ENCODE results near the gene CNOT10. TPM values are rescaled to one million over a fixed set of nuclear protein-coding genes. Genes with fewer than 3 reads are reported as not detected.
"Not testable (repeated sequence)": the region's sequence is repeated elsewhere in the genome, so short reads cannot be mapped to it uniquely, and the experiment has no call there.

The CNOT10 gene
- total RNA-seq, 1 donor from 2014 or later = 51.5 TPM

DNA sequence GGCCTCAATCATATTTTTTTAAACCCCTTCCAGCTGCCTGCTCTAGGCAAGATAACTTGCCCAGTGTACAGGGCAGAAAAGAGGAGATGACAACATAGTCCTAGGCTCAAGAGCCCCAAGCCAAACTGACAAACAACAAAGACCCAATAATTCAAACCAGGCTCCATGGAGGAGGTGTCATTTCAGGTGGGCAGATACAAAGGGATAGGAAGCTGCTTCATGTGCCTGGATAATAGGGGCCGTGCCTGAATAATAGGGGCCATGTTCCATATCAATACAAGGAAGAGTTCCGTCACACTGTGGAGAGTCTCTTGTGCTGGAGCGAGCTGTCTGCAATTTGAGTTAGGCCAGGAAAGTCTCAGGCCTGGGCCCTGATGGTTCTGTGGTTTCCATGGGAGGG, 97.4 kb downstream of the CNOT10 start:
- peaks cover 3% of the 10 kb centered on the region for H3K4me1 Mint-ChIP-seq (ENCODE audit: low read depth)
- peaks cover 10% of the 10 kb centered on the region for H3K27me3 Mint-ChIP-seq (ENCODE audit: low read depth)
- H3K4me3 Mint-ChIP-seq (ENCODE audit: low read depth) = peak overlapping the region; percentile 33
- no peak for DNase-seq (ENCODE audit: low spot score)
- H3K36me3 Mint-ChIP-seq (ENCODE audit: low read depth) = no peaks in the 10 kb centered on the region
- H3K27ac Mint-ChIP-seq = no peak overlapping the region
- intact Hi-C loops (cut with micrococcal nuclease) = loop anchor here (5.0 kb wide), 1 partner anchor 50 kb away; no protein-coding TSS in a partner anchor
- no peaks in the 10 kb centered on the region for H3K9me3 Mint-ChIP-seq

DNA sequence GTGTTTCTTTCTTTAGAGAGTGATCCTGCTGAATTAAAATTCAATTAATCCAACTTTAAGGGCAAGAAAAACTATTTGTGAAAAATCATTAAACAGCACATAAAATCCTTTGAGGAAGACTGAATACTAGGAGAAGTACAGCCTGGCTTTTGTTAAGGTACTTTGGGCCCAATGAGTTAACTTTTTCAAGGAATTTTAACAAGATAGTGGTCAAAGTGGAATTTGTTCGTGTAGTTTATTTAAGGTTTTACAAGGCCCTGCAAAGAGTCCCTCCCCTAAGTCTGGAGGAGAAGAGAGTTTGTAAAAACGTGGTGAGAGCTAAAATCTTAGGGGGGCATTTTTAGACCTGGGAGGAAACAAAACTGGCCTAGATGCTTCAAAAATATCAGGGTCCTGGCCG, 106.8 kb downstream of the CNOT10 start:
- Mint-ChIP-seq H3K27me3 (ENCODE audit: low read depth) (peaks cover 13% of the 10 kb centered on the region), H3K27ac (no peak overlapping the region), H3K9me3 (no peaks in the 10 kb centered on the region), H3K36me3 (ENCODE audit: low read depth) (no peaks in the 10 kb centered on the region), H3K4me3 (ENCODE audit: low read depth) (no peak overlapping the region), H3K4me1 (ENCODE audit: low read depth) (no peaks in the 10 kb centered on the region)
- intact Hi-C loops (cut with micrococcal nuclease) = no loop called here
- DNase-seq (ENCODE audit: low spot score) = no peak

DNA sequence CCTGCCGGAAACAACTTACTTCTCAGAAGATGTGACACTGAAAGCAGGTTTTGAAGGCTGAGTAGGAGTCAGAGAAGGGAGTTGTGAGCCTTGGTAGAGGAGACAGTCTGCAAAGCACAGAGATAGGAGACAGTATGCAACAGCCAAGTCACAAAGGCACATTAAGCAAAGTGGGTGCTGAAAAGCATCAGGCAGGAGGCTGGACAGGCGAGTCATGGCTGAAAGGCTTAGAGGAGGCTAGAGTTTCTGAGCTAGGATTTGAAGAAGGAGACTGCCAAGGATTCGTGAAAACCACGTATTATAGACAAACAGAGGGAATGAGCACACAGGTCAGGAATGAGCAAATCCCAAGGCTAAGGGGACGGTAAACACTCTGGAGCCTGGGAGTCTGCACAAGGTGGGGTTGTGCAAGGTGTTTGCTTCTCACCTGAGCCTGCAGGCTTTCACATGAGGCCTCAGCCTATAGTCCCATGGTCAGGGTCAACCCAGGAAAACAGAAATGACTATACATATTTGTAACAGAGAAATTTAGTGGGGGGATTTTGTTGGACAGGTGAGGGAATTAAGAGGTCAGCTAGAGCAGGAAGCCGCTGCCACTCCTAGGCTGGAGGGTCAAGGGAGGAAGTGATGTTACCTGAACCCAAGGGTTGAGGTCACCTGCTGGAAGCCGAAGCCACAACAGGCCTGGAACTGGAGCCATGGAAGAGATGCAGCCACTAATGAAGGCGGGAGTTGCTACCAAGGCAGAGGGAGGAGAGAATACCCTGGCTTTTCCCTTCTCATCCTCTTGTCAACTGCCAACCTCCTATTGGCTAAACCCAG, 109.7 kb downstream of the CNOT10 start:
- intact Hi-C loops (cut with micrococcal nuclease) = no loop called here
- no peak overlapping the region for H3K27ac Mint-ChIP-seq
- no peaks in the 10 kb centered on the region for H3K36me3 Mint-ChIP-seq (ENCODE audit: low read depth)
- peaks cover 1% of the 10 kb centered on the region for H3K4me1 Mint-ChIP-seq (ENCODE audit: low read depth)
- H3K9me3 Mint-ChIP-seq = peaks cover under 1% of the 10 kb centered on the region
- DNase-seq (ENCODE audit: low spot score) = no peak
- H3K4me3 Mint-ChIP-seq (ENCODE audit: low read depth) = no peak overlapping the region
- H3K27me3 Mint-ChIP-seq (ENCODE audit: low read depth) = peaks cover 14% of the 10 kb centered on the region

DNA sequence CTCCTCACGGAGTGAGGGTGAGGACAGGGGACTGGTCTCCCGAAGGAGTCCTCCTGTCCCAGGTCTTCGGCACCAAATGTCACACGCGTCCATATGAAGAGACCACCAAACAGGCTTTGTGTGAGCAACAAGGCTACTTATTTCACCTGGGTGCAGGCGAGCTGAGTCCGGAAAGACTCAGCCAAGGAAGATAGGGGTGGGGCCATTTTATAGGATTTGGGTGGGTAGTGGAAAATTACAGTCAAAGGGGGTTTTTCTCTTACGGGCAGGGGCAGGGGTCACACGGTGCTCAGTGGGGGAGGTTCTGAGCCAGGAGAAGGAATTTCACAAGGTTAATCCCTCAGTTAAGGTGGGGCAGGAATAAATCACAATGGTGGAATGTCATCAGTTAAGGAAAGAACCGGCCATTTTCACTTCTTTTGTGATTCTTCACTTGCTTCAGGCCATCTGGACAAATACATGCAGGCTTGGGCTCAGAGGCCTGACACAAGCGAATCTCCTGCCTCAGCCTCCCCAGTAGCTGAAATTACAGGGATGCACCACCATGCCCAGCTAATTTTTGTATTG, 111.5 kb downstream of the CNOT10 start:
- H3K27me3 Mint-ChIP-seq (ENCODE audit: low read depth) = peaks cover 16% of the 10 kb centered on the region
- H3K4me3 Mint-ChIP-seq (ENCODE audit: low read depth); H3K9me3 Mint-ChIP-seq; H3K27ac Mint-ChIP-seq; intact Hi-C loops (cut with micrococcal nuclease); DNase-seq (ENCODE audit: low spot score); H3K4me1 Mint-ChIP-seq (ENCODE audit: low read depth); H3K36me3 Mint-ChIP-seq (ENCODE audit: low read depth): not testable (repeated sequence)

DNA sequence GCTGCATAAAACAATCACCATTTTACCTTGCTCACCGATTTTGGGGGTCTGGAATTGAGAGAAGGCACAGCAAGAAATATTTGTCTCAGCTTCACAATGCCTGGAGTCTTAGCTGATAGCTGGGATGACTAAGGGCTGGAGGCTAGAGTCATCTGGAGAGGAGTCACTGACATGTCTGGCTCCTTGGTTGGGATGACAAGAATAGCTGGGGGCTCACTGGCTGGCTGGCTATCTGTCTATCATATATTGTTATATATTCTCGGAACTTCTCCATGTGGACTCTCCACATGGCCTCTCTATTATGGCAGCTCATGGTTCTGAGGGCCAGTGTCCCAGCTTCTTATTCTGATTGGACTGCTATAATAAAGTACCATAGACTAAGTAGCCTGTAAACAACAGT, 112.8 kb downstream of the CNOT10 start:
- Mint-ChIP-seq H3K4me1 (ENCODE audit: low read depth) (peaks cover 8% of the 10 kb centered on the region), H3K4me3 (ENCODE audit: low read depth) (no peak overlapping the region)

DNA sequence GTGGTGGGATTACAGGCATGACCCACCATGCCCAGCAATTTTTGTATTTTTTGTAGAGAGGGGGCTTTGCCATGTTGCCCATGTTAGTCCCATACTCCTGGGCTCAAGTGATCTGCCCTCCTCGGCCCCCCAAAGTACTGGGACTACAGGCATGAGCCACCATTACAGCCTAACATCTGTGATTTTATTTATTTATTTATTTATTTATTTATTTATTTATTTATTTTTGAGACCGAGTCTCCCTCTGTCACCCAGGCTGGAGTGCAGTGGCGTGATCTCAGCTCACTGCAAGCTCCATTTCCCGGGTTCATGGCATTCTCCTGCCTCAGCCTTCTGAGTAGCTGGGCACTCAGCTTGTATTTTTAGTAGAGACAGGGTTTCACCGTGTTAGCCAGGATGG, 116.5 kb downstream of the CNOT10 start:
- not testable (repeated sequence) for H3K4me3 Mint-ChIP-seq (ENCODE audit: low read depth); DNase-seq (ENCODE audit: low spot score); H3K27ac Mint-ChIP-seq

More for the DNA sequence above, 112.8 kb downstream of the CNOT10 start:
- intact Hi-C loops (cut with micrococcal nuclease) = no loop called here
- H3K36me3 Mint-ChIP-seq (ENCODE audit: low read depth) = no peaks in the 10 kb centered on the region
- H3K27ac Mint-ChIP-seq = no peak overlapping the region
- DNase-seq (ENCODE audit: low spot score) = no peak
- H3K27me3 Mint-ChIP-seq (ENCODE audit: low read depth) = peaks cover 19% of the 10 kb centered on the region
- peaks cover 5% of the 10 kb centered on the region for H3K9me3 Mint-ChIP-seq

DNA sequence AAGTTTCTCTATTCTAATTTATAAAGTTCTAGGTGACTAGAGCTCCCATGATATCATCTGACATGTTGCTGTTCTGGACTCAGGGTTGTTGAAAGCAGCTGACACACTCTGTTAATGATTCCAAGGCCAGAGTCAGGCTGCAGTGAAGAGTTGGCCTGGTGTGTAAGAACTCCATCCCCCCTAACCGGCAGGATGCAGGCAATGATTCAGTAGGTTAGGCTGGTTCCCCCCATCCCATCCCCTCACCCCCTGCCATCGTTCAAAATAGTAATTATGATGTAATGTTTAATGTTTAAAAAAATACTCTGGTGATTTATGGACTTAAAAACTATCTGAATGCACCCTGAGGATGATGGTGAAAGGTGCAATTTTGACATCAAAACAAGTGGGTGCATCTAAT, 128.2 kb downstream of the CNOT10 start:
- H3K4me3 Mint-ChIP-seq (ENCODE audit: low read depth) = no peak overlapping the region
- peaks cover 44% of the 10 kb centered on the region for H3K27me3 Mint-ChIP-seq (ENCODE audit: low read depth)
- no peak overlapping the region for H3K27ac Mint-ChIP-seq
- intact Hi-C loops (cut with micrococcal nuclease) = no loop called here
- peaks cover 19% of the 10 kb centered on the region for H3K4me1 Mint-ChIP-seq (ENCODE audit: low read depth)
- DNase-seq (ENCODE audit: low spot score) = no peak
- H3K9me3 Mint-ChIP-seq = no peaks in the 10 kb centered on the region
- no peaks in the 10 kb centered on the region for H3K36me3 Mint-ChIP-seq (ENCODE audit: low read depth)

More for the DNA sequence above, 116.5 kb downstream of the CNOT10 start:
- H3K4me1 Mint-ChIP-seq (ENCODE audit: low read depth); H3K36me3 Mint-ChIP-seq (ENCODE audit: low read depth); H3K9me3 Mint-ChIP-seq; intact Hi-C loops (cut with micrococcal nuclease): not testable (repeated sequence)
- peaks cover 18% of the 10 kb centered on the region for H3K27me3 Mint-ChIP-seq (ENCODE audit: low read depth)

DNA sequence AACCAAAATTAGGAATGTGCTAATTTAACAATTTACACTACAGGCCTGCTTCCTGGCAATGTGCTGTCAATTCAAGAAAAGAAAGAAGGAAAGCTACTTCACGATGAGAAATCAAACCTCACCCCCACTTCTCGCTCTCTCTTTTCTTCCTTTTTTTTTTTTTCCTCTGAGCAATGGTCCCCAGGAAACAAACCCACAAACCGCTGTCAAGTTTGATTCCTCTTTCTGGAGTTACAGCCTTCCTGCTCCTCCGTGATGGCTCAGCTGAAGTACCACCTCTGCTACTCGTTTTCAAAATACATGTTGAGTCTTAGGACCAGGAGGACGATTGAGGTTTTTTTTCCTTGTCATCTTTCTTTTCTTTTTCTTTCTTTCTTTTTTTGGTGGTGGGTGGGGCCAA, 129.4 kb downstream of the CNOT10 start:
- Mint-ChIP-seq H3K4me1 (ENCODE audit: low read depth) (peaks cover 23% of the 10 kb centered on the region), H3K27ac (no peak overlapping the region), H3K36me3 (ENCODE audit: low read depth) (peaks cover 5% of the 10 kb centered on the region), H3K9me3 (no peaks in the 10 kb centered on the region), H3K4me3 (ENCODE audit: low read depth) (no peak overlapping the region), H3K27me3 (ENCODE audit: low read depth) (peaks cover 51% of the 10 kb centered on the region)
- DNase-seq (ENCODE audit: low spot score) = no peak
- intact Hi-C loops (cut with micrococcal nuclease) = no loop called here

DNA sequence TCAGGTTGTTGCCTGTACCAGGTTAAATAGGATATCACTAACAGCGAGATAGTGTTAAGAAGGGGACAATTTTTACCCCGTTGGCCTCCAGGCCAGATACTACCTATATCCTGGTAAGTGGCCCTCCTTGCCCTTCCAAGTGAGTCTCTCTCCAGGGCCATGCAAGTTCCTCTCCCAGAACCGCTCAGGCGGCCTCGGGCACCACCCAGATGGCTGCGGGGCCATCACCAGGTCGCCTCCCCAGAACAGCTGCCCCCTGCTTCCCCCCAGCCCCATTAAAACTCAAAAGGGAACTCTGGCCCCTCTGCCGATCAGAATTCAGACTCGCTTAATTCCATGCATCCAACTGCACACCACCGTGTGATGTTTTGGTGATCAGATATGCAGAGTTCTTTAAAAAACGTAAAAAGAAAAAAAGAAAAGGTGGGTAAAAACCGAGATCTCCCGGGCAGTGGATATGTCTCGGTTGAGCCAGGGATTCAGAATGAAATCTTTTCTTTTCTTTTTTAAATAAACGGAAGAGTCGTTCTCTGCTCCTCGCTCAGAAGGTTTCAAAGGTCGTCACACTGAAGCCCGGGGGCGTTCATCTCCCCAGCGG, 131.0 kb downstream of the CNOT10 start:
- no peaks in the 10 kb centered on the region for H3K9me3 Mint-ChIP-seq
- peak overlapping the region; percentile 70 for H3K4me3 Mint-ChIP-seq (ENCODE audit: low read depth)
- no peak for DNase-seq (ENCODE audit: low spot score)
- intact Hi-C loops (cut with micrococcal nuclease) = loop anchor here (2.0 to 5.0 kb wide), 2 partner anchors 35 to 401 kb away; partner anchors contain the start of gene SUSD5
- H3K27me3 Mint-ChIP-seq (ENCODE audit: low read depth) = peaks cover 62% of the 10 kb centered on the region
- H3K27ac Mint-ChIP-seq = no peak overlapping the region
- H3K4me1 Mint-ChIP-seq (ENCODE audit: low read depth) = peaks cover 23% of the 10 kb centered on the region
- peaks cover 5% of the 10 kb centered on the region for H3K36me3 Mint-ChIP-seq (ENCODE audit: low read depth)

DNA sequence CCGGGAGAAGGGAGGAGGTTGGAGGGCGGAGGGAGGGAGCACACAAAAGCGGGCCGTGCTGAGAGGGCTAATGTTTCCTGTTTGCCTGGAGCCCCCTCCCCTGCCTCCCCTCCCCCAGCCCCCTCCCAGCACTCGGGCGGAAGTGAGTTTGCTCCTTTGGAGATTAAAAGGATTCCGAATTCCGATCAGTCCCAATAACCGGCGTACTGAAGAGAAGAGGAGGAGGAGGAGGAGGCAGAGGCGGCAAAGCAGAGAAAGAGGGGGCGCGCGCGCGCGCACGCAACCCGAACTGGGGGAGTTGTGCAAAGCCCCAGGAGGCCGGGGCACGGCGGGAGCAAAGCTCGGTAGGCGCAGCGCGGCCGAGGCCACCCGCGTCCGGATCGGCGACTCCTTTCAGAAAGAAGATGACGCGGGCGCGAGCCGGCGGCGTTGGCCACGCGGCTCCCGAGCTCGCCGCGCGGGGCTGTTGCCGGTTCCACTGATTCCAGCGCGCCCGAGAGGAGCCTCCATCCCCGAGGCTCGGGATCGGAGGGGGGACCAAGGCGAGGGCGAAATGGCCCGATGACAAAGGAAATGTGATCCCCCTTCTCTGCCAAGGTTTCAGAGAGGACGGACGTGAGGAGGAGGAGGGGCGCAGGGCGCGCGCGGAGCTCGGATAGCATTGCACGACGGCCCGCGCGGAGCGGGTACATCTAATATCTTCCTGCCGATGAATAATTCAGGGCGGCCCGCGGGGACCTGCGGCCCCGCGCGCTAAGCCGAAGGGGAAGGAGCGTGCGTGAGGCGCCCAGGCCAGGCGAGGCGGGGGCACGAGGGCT, 131.7 kb downstream of the CNOT10 start:
- peak; percentile 18 for DNase-seq (ENCODE audit: low spot score)
- Mint-ChIP-seq H3K4me3 (ENCODE audit: low read depth) (peak overlapping the region; percentile 70), H3K9me3 (no peaks in the 10 kb centered on the region), H3K27me3 (ENCODE audit: low read depth) (peaks cover 66% of the 10 kb centered on the region), H3K27ac (no peak overlapping the region), H3K36me3 (ENCODE audit: low read depth) (peaks cover 5% of the 10 kb centered on the region), H3K4me1 (ENCODE audit: low read depth) (peaks cover 22% of the 10 kb centered on the region)
- intact Hi-C loops (cut with micrococcal nuclease) = loop anchor here (2.0 to 5.0 kb wide), 2 partner anchors 36 to 401 kb away; partner anchors contain the start of gene SUSD5

DNA sequence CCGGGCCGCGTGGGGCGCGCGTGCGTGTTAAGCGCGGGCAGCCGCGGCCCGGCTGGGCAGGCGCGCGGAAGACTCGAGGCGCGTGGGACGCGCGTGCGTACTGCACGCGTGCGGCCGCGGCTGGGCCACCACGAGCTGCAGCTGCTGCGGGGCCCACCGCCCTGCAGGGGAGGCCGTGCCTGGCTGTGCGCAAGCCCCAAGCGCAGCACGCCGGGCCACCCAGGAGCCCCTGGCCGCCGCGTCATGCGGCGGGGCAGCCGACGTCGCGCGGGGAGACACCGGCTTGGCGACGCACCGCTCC, 132.2 kb downstream of the CNOT10 start:
- peaks cover 68% of the 10 kb centered on the region for H3K27me3 Mint-ChIP-seq (ENCODE audit: low read depth)

DNA sequence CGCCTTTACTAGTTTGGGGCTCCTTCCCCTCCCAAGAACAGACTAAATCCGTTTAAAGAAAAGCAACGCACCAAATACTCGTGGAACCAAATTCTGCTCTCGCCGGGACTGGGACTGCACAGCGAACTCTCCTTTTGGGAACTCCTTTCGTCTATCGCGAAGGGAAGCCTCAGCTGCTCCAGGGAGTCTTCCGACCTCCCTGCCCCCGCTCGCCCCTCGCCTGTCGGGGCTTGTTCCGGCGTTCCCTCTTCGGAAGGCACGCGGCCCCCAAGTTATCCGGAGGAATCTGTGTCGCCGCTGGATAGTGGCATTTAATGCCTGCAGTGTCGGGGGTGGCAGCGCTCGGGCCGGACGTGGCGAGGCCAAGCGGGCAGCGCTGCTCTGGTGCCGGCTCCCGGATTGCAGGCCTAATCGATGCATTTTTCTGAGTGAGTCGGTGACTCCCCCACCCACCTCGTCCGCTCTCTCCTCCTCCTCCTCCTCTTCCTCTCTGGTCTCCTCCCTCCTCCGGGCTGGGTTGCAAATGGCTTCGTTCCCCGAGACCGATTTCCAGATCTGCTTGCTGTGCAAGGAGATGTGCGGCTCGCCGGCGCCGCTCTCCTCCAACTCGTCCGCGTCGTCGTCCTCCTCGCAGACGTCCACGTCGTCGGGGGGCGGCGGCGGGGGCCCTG, 132.7 kb downstream of the CNOT10 start, which contains the start of gene TRIM71:
TRIM71 (plus strand) TSS at position 440 of the 671 bp plus-strand sequence; CDS start at position 524, 84 bp downstream.
- no peak within 1 kb of the TSS for H3K27ac Mint-ChIP-seq

More for the DNA sequence above, 132.2 kb downstream of the CNOT10 start:
- H3K27ac Mint-ChIP-seq = no peak overlapping the region
- intact Hi-C loops (cut with micrococcal nuclease) = loop anchor here (2.0 to 5.0 kb wide), 2 partner anchors 36 to 400 kb away; partner anchors contain the start of gene SUSD5
- peak overlapping the region; percentile 76 for H3K4me3 Mint-ChIP-seq (ENCODE audit: low read depth)
- no peak for DNase-seq (ENCODE audit: low spot score)
- H3K9me3 Mint-ChIP-seq = no peaks in the 10 kb centered on the region
- H3K4me1 Mint-ChIP-seq (ENCODE audit: low read depth) = peaks cover 21% of the 10 kb centered on the region
- peaks cover 5% of the 10 kb centered on the region for H3K36me3 Mint-ChIP-seq (ENCODE audit: low read depth)

More for the DNA sequence above, 132.7 kb downstream of the CNOT10 start, which contains the start of gene TRIM71:
- intact Hi-C loops (cut with micrococcal nuclease) = loop anchor here (2.0 to 5.0 kb wide), 2 partner anchors 37 to 400 kb away; partner anchors contain the start of gene SUSD5
- Mint-ChIP-seq H3K4me1 (ENCODE audit: low read depth) (peaks cover 21% of the 10 kb centered on the region), H3K36me3 (ENCODE audit: low read depth) (peaks cover 5% of the 10 kb centered on the region), H3K4me3 (ENCODE audit: low read depth) (peak within 1 kb of the TSS; percentile 76), H3K27me3 (ENCODE audit: low read depth) (peaks cover 68% of the 10 kb centered on the region), H3K9me3 (no peaks in the 10 kb centered on the region)
- DNase-seq (ENCODE audit: low spot score) = peak; percentile 12
